Epithelial cell of proximal tubule (primary cell): ENCODE measurements around the gene MRPS21. TPM values are rescaled to one million over a fixed set of nuclear protein-coding genes. Genes with fewer than 3 reads are reported as not detected.

Source experiments
- DNase-seq: peaks from one replicate; pipeline ENCODE4 v3.0.0-alpha.2; 2011; ENCODE audit warnings: low read depth
- H3K4me3 ChIP-seq: 2 replicates; pipeline ENCODE4 v1.5.1; 2011; ENCODE audit warnings: low read depth, mild to moderate bottlenecking, low read length
- CTCF ChIP-seq: conservative IDR thresholded peaks from 2 replicates; pipeline ENCODE4 v1.5.1; 2012; ENCODE audit warnings: low read depth, mild to moderate bottlenecking, low read length
- total RNA-seq: library from RNA; depleted of rRNA; stranded (reverse); fragments of >200 nt; gene quantifications from 2 replicates; pipeline ENCODE4 v1.2.3, GENCODE V29; 2015

MRPS21 gene
- total RNA-seq, 1 donor from 2014 or later = 76.9 TPM

- H3K4me3 ChIP-seq = peak overlapping the region; percentile 84
- TF ChIP-seq CTCF = no peak
- DNase-seq = no peak
Measured at GRCh38 chr1:150322310-150322709, 28.6 kb downstream of the MRPS21 start.

GRCh38 chr1:150332651-150333290, 39.1 kb downstream of the MRPS21 start:
- DNase-seq = no peak
- H3K4me3 ChIP-seq = no peak overlapping the region
- no peak for TF ChIP-seq CTCF

- no peak overlapping the region for H3K4me3 ChIP-seq
- DNase-seq = no peak
- no peak for TF ChIP-seq CTCF
Measured at GRCh38 chr1:150346316-150346715, 52.7 kb downstream of the MRPS21 start.

- no peak for DNase-seq
- no peak overlapping the region for H3K4me3 ChIP-seq
- no peak for TF ChIP-seq CTCF
Measured at GRCh38 chr1:150352866-150353265, 59.2 kb downstream of the MRPS21 start.

Other genes starting within 250 kb of the MRPS21 start
- gene VPS45, start 226.1 kb upstream of the MRPS21 start, total RNA-seq = 12.5 and 26.9 TPM in 2 replicates
- 56.1 and 68.4 TPM in 2 replicates for gene PLEKHO1, start 143.9 kb upstream of the MRPS21 start, total RNA-seq
- gene ANP32E, start 57.7 kb upstream of the MRPS21 start, total RNA-seq = 42.2 and 55.3 TPM in 2 replicates
- not detected in 2 replicates for gene CA14, start 36.1 kb upstream of the MRPS21 start, total RNA-seq
- 135 and 136 TPM in 2 replicates for gene APH1A, start 24.8 kb upstream of the MRPS21 start, total RNA-seq
- gene C1orf54, start 21.1 kb upstream of the MRPS21 start, total RNA-seq = 0.29 and 20.8 TPM in 2 replicates
- gene CIART, start 11.3 kb upstream of the MRPS21 start, total RNA-seq = 0.51 and 3.6 TPM in 2 replicates
- gene PRPF3, start 27.7 kb downstream of the MRPS21 start, total RNA-seq = 24.2 and 35.6 TPM in 2 replicates
- 8.1 and 8.6 TPM in 2 replicates for gene RPRD2, start 70.3 kb downstream of the MRPS21 start, total RNA-seq
- gene TARS2, start 193.6 kb downstream of the MRPS21 start, total RNA-seq = 20.5 and 23.9 TPM in 2 replicates
- gene ECM1, start 214.2 kb downstream of the MRPS21 start, total RNA-seq = 5.7 and 13.1 TPM in 2 replicates
- gene FALEC, start 221.9 kb downstream of the MRPS21 start, total RNA-seq = not detected in 2 replicates